Keratinocyte (primary cell): Measurements from ENCODE around the gene KCNJ9. TPM values are rescaled to one million over a fixed set of nuclear protein-coding genes. Genes with fewer than 3 reads are reported as not detected.

ENCODE experiments used
- DNase-seq: peaks from one replicate; pipeline ENCODE4 v3.0.0-alpha.2; 2011; ENCODE audit warnings: low read depth, missing footprints, low spot score
- FAIRE-seq: peaks from 2 replicates; lab custom pipeline; 2011; peaks lifted over from hg19 to GRCh38; lab: Jason Lieb, UNC
- H2AFZ ChIP-seq: 2 replicates; pipeline ENCODE4 v1.6.0; 2012; ENCODE audit warnings: low read length, control low read depth, inconsistent platforms; ENCODE audit not compliant: control insufficient read depth
- H3K27ac ChIP-seq: 2 replicates; pipeline ENCODE4 v1.5.1; 2011; ENCODE audit warnings: low read length; ENCODE audit not compliant: control insufficient read depth, insufficient read depth
- H3K27me3 ChIP-seq: 3 replicates; pipeline ENCODE4 v1.6.0; 2011; ENCODE audit warnings: low read length; ENCODE audit not compliant: control insufficient read depth, insufficient read depth; ENCODE audit errors: extremely low read depth
- H3K36me3 ChIP-seq, 2 experiments: 2 replicates in 1 of 2; 3 replicates in 1 of 2; pipeline ENCODE4 v1.5.1; 2011; ENCODE audit warnings: low read length in 2 of 2, mild to moderate bottlenecking in 1 of 2; ENCODE audit not compliant: control insufficient read depth in 2 of 2, insufficient read depth in 2 of 2; ENCODE audit errors: extremely low read depth in 1 of 2
- H3K4me1 ChIP-seq: 3 replicates; pipeline ENCODE4 v1.5.1; 2011; ENCODE audit warnings: low read length; ENCODE audit not compliant: control insufficient read depth, insufficient read depth; ENCODE audit errors: extremely low read depth
- H3K4me2 ChIP-seq: 3 replicates; pipeline ENCODE4 v1.6.0; 2011; ENCODE audit warnings: low read depth, low read length; ENCODE audit not compliant: control insufficient read depth, insufficient read depth; ENCODE audit errors: extremely low read depth
- H3K4me3 ChIP-seq, 3 experiments: fragments of 200-600 bp in 1 of 3; sonication (generic) in 1 of 3; 2 replicates in 2 of 3; 3 replicates in 1 of 3; pipeline ENCODE4 v1.5.1; 2011 to 2016; ENCODE audit warnings: low read length in 3 of 3, mild to moderate bottlenecking in 3 of 3, control low read depth in 2 of 3, inconsistent platforms in 1 of 3, low read depth in 1 of 3, mixed read lengths in 1 of 3, mixed run types in 1 of 3, moderate library complexity in 1 of 3; ENCODE audit not compliant: control insufficient read depth in 2 of 3, insufficient read depth in 2 of 3; ENCODE audit errors: extremely low read depth in 1 of 3
- H3K79me2 ChIP-seq: 2 replicates; pipeline ENCODE4 v1.6.0; 2012; ENCODE audit warnings: low read length; ENCODE audit not compliant: control insufficient read depth, insufficient read depth
- H3K9ac ChIP-seq: 3 replicates; pipeline ENCODE4 v1.6.0; 2011; ENCODE audit warnings: low read length; ENCODE audit not compliant: control insufficient read depth, insufficient read depth; ENCODE audit errors: extremely low read depth
- H3K9me1 ChIP-seq: 3 replicates; pipeline ENCODE4 v1.6.0; 2011; ENCODE audit warnings: low read length; ENCODE audit not compliant: control insufficient read depth, insufficient read depth; ENCODE audit errors: extremely low read depth
- H3K9me3 ChIP-seq: 2 replicates; pipeline ENCODE4 v1.5.1; 2012; ENCODE audit warnings: low read depth, low read length; ENCODE audit not compliant: control insufficient read depth
- H4K20me1 ChIP-seq: 3 replicates; pipeline ENCODE4 v1.6.0; 2011; ENCODE audit warnings: low read length; ENCODE audit not compliant: control insufficient read depth, insufficient read depth; ENCODE audit errors: extremely low read depth
- CTCF ChIP-seq, 3 experiments: IDR thresholded peaks in 1 of 3; conservative IDR thresholded peaks in 1 of 3; optimal IDR thresholded peaks in 1 of 3; 2 replicates in 2 of 3; 3 replicates in 1 of 3; pipeline versions ENCODE3 to v1.5.1; 2011; ENCODE audit warnings: low read length in 3 of 3, mild to moderate bottlenecking in 3 of 3, moderate library complexity in 2 of 3, control low read depth in 1 of 3, inconsistent platforms in 1 of 3; ENCODE audit not compliant: insufficient read depth in 2 of 3; ENCODE audit errors: extremely low read depth in 1 of 3
- EZH2 ChIP-seq: IDR thresholded peaks from one replicate; pipeline ENCODE4 v1.6.1; 2012; ENCODE audit warnings: inconsistent platforms, mild to moderate bottlenecking, low read length, moderate library complexity
- dilution Hi-C: fragments of 300-500 bp; cut with MboI; formaldehyde crosslinking; loops from one replicate; pipeline ENCODE4 v1.7.0; 2020; ENCODE audit warnings: low sequenced_read_pairs; ENCODE audit not compliant: extremely low pct_ligation_motif_present
- polyA plus RNA-seq, 5 experiments: library from polyadenylated mRNA; depleted of rRNA in 3 of 5; stranded (reverse) in 3 of 5; stranded (forward) in 1 of 5; unstranded in 1 of 5; fragments of >200 nt; gene quantifications; 1 replicate in 1 of 5; 2 replicates in 3 of 5; 3 replicates in 1 of 5; pipeline versions ENCODE4 v1.2.1 to v1.2.3, GENCODE V29; 2011 to 2012; ENCODE audit warnings: missing spikeins in 2 of 5, low read depth in 1 of 5, low replicate concordance in 1 of 5

KCNJ9 gene
- polyA plus RNA-seq, 1 donor (not counting 4 experiments of a cell fraction or from before 2014, with no cell fraction given): not detected

DNA sequence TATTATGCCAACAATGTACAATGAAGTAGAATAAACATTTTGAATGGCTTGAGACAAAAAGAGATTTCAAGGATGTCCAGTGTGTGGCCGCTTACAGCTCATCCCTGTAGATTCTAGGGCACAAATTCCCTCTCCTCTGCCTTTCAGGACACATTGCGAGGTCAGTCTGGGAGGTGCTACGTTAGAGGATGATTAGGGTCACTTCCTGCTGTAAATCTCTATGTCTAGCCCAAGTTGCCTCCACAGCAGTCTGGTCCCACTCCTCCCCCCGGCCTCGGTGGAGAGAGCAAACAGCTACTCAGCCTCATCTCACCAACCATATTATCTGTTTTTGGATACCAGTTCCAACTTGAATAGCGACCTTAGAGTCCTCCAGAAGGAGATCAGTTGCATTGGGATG is 28.4 kb upstream of the KCNJ9 start:
- H3K9ac ChIP-seq: no peak overlapping the region
- no peaks in the 10 kb centered on the region for H3K79me2 ChIP-seq
- H3K4me3 ChIP-seq: no peak overlapping the region
- H3K9me1 ChIP-seq: no peaks in the 10 kb centered on the region
- no peaks in the 10 kb centered on the region for H4K20me1 ChIP-seq
- DNase-seq (no peak), FAIRE-seq (no peak)
- no peaks in the 10 kb centered on the region for H3K9me3 ChIP-seq
- no peak overlapping the region for H3K27ac ChIP-seq
- no peak overlapping the region for H3K4me2 ChIP-seq
- no peaks in the 10 kb centered on the region for H3K36me3 ChIP-seq
- no peak overlapping the region for H2AFZ ChIP-seq
- TF ChIP-seq CTCF (optimal IDR thresholded peaks at IDR 0.05 in 1 of 3, IDR thresholded peaks at IDR 0.05 in 1 of 3, conservative IDR thresholded peaks at IDR 0.05 in 1 of 3; ENCODE audit: extremely low read depth in 1 of 3, insufficient read depth in 2 of 3, low read length in 3 of 3) (no peak), EZH2 (no peak)
- H3K27me3 ChIP-seq: peaks cover 38% of the 10 kb centered on the region
- dilution Hi-C loops: no loop called here
- H3K4me1 ChIP-seq: no peaks in the 10 kb centered on the region

DNA sequence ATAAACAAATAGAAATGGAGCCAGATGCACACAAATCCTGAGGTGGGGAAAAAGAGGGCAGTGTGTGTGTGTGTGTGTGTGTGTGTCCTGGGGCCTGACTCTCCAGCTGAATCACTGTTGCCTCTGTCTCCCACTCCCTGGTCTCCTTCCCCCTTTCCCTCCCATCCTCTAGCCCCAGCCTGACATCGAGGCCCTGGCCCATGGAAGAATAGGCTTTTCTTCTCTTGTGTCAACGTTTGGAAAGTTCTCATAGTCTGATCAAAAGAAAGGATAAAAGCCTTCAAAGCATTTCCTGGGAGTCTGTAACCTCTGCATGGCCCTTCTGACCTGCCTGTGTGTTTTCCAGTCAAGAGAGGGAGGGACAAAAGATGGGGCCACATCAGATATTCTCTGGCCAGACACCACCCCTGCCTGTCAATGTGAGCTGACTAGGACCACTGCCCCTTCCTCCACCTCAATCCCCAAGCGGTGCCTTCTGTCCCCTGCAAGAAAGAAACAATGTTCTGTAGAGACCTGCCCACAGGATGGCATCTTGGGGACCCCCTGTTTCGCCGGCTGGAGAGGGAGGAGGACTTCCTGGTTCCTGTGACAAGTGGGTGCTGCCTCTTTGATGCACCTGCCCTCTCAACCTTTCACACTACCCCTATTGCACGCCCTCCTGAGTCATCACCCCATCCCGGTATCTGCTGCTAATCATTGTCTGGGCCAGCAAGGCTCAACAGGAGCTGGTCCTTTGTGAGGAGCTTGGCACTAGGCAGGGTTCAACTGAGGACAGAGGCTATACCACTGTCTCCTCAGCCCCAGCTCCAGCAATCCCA is 27.6 kb upstream of the KCNJ9 start:
- FAIRE-seq (no peak), DNase-seq (no peak)
- Histone ChIP-seq H3K27ac (no peak overlapping the region), H3K9me1 (no peaks in the 10 kb centered on the region), H3K4me3 (no peak overlapping the region), H2AFZ (no peak overlapping the region), H4K20me1 (no peaks in the 10 kb centered on the region), H3K79me2 (no peaks in the 10 kb centered on the region), H3K4me1 (no peaks in the 10 kb centered on the region), H3K9ac (no peak overlapping the region), H3K9me3 (no peaks in the 10 kb centered on the region), H3K4me2 (no peak overlapping the region), H3K36me3 (no peaks in the 10 kb centered on the region), H3K27me3 (peaks cover 38% of the 10 kb centered on the region)
- dilution Hi-C loops: no loop called here
- TF ChIP-seq EZH2: no peak
- TF ChIP-seq CTCF (optimal IDR thresholded peaks at IDR 0.05 in 1 of 3, IDR thresholded peaks at IDR 0.05 in 1 of 3, conservative IDR thresholded peaks at IDR 0.05 in 1 of 3; ENCODE audit: extremely low read depth in 1 of 3, insufficient read depth in 2 of 3, low read length in 3 of 3): no peak
